ENCODE data around the gene GDF10.

Gene GDF10

DNA sequence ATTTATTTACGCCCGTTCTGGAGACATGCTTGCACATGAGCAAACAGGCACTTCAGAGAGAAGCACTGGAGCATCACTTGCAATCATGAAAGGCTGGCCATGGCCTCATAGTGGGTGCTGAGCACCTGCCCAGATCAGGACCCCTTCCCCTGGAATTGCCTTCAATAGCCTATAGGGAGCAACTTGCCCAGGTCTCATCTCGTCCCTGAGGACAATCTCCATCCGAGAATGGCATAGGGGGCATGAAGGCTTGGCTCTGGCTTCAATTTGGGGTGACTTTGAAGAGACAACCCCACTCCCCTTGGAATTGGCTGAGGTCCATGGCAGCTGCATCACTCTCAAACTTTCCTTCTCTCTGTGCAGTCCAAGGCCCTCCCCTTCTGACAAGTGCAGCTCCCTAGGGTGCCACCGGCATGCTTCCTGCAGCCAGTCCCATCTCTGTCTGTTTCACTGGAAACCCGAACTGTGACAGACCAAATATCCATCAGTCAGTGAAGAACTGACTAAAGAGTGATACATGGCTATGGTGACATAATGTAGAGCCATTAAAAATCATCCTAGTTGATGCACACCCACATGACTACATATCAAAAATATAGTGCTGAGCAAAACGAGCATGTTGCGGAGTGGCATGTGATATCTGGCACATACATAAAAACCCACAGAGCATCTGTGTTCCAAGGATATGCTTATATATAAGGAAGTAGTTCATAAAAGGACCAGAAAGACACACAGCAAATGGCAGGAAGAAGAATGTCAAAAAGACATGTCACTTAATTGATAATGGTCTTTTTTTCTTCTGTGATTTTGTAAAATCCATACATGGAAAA lies 34.7 kb downstream of the GDF10 start:
- Histone ChIP-seq H3K9ac (ENCODE audit: low read depth, low read length) (no peak overlapping the region), H3K9me3 (ENCODE audit: control insufficient read depth, insufficient read depth, low read length) (no peaks in the 10 kb centered on the region), H3K4me1 (ENCODE audit: insufficient read depth, low read length) (no peaks in the 10 kb centered on the region), H3K36me3 (ENCODE audit: insufficient read depth, low read length) (no peaks in the 10 kb centered on the region)

DNA sequence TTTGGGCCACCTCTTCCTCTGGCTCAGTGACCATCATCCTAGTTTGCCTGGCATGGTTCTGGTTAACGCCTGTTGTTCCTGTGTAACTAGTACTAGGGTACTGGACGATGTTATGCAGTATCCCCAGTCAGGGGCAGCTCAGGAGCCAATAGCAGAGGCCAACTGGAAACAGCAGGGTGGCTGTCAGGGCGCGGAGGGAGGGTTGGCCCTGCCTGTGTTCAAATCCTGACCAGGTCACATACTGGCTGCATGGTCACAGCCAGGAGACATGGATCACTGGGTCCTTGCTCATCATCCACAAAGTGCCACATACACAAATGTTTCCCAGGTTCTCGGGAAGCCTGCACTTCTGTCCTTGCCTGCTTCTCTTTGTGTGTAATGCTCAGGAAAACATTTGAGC lies 35.9 kb downstream of the GDF10 start:
- H3K9me3 ChIP-seq (ENCODE audit: control insufficient read depth, insufficient read depth, low read length) = no peaks in the 10 kb centered on the region
- H3K9ac ChIP-seq (ENCODE audit: low read depth, low read length) = no peak overlapping the region
- H3K36me3 ChIP-seq (ENCODE audit: insufficient read depth, low read length) = no peaks in the 10 kb centered on the region
- no peaks in the 10 kb centered on the region for H3K4me1 ChIP-seq (ENCODE audit: insufficient read depth, low read length)

DNA sequence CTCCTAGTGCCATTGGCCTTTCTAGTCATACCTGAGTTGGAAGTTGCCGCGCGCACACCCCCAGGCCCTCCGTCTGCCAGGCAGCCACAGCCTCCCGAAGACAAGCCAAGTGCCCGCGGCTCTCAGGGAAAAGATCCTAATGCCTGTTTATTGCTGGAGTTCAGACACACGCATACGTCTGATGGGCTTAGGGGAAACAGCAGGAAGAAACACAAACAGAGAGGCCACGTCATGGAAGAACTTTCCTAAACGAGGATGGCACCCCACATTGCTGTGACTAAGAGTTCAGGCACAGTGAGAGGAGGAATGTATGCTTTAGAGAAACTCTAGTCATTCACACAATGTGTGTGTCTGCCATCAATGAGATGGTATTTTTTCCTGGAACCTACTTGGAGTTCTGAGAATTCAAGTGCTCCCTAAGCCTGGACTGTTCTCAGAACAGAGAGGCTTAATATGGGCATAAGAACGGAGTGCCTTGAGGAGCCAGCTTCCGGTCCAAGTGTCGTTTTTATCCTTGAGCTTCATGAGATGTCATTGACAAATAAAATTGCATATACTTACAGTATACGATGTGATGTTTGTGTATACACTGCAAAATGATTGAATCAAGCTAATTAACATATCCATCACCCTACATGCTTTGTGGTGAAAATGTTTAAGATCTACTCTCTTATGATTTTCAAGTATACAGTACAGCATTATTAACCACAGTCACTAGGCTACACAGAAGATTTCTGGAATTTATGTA lies 36.6 kb downstream of the GDF10 start:
- H3K9ac ChIP-seq (ENCODE audit: low read depth, low read length) = no peak overlapping the region
- H3K36me3 ChIP-seq (ENCODE audit: insufficient read depth, low read length) = no peaks in the 10 kb centered on the region
- no peaks in the 10 kb centered on the region for H3K4me1 ChIP-seq (ENCODE audit: insufficient read depth, low read length)
- H3K9me3 ChIP-seq (ENCODE audit: control insufficient read depth, insufficient read depth, low read length) = no peaks in the 10 kb centered on the region

- H3K36me3 ChIP-seq (ENCODE audit: insufficient read depth, low read length) = no peaks in the 10 kb centered on the region
- H3K9me3 ChIP-seq (ENCODE audit: control insufficient read depth, insufficient read depth, low read length) = no peaks in the 10 kb centered on the region
- H3K4me1 ChIP-seq (ENCODE audit: insufficient read depth, low read length) = 0 out of 2 replicates have a peak, but pooled peaks cover 3% of the 10 kb centered on the region
- no peak overlapping the region for H3K9ac ChIP-seq (ENCODE audit: low read depth, low read length)
Measured at GRCh38 chr10:47337310-47337709, 37.3 kb downstream of the GDF10 start.

DNA sequence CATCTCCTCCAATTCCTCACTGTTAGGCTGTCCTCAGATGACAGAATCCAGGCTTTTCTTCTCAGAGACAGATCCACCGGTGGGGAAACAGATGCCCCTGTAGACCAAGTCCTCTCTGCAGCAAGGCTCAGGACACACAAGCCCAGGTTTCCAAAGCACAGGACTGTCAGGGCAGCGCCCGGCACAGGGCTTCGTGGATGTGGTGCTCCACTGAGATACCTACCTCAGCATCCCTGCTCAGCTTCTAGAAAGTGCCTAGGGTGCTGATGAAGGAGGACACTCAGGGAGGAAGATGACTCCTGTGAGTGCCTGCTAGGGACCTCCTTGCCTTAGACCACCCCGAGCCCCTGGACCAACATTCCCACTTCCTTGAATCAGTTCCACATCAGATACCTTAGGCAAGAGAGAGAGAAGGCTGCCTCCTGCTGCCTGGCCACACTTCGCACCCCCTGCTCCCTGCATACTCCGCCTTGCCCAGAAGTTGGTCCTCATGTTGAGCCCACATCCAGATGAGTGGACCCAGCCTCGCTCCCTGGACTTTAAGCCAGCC lies 39.3 kb downstream of the GDF10 start:
- no peaks in the 10 kb centered on the region for H3K36me3 ChIP-seq (ENCODE audit: insufficient read depth, low read length)
- no peaks in the 10 kb centered on the region for H3K9me3 ChIP-seq (ENCODE audit: control insufficient read depth, insufficient read depth, low read length)
- H3K4me1 ChIP-seq (ENCODE audit: insufficient read depth, low read length) = 0 out of 2 replicates have a peak, but pooled peaks cover 7% of the 10 kb centered on the region
- H3K9ac ChIP-seq (ENCODE audit: low read depth, low read length) = no peak overlapping the region

GRCh38 chr10:47339759-47340607 lies 40.0 kb downstream of the GDF10 start:
- Histone ChIP-seq H3K36me3 (ENCODE audit: insufficient read depth, low read length) (no peaks in the 10 kb centered on the region), H3K9ac (ENCODE audit: low read depth, low read length) (no peak overlapping the region), H3K9me3 (ENCODE audit: control insufficient read depth, insufficient read depth, low read length) (no peaks in the 10 kb centered on the region), H3K4me1 (ENCODE audit: insufficient read depth, low read length) (0 out of 2 replicates have a peak, but pooled peaks cover 7% of the 10 kb centered on the region)

- Histone ChIP-seq H3K9me3 (ENCODE audit: control insufficient read depth, insufficient read depth, low read length) (no peaks in the 10 kb centered on the region), H3K36me3 (ENCODE audit: insufficient read depth, low read length) (no peaks in the 10 kb centered on the region), H3K4me1 (ENCODE audit: insufficient read depth, low read length) (0 out of 2 replicates have a peak, but pooled peaks cover 7% of the 10 kb centered on the region), H3K9ac (ENCODE audit: low read depth, low read length) (no peak overlapping the region)
Measured at GRCh38 chr10:47340608-47341170, 40.7 kb downstream of the GDF10 start.

GRCh38 chr10:47344996-47345870 lies 45.2 kb downstream of the GDF10 start:
- H3K36me3 ChIP-seq (ENCODE audit: insufficient read depth, low read length) = no peaks in the 10 kb centered on the region
- H3K4me1 ChIP-seq (ENCODE audit: insufficient read depth, low read length) = 0 out of 2 replicates have a peak, but pooled peaks cover 7% of the 10 kb centered on the region
- no peaks in the 10 kb centered on the region for H3K9me3 ChIP-seq (ENCODE audit: control insufficient read depth, insufficient read depth, low read length)
- H3K9ac ChIP-seq (ENCODE audit: low read depth, low read length) = no peak overlapping the region

- no peaks in the 10 kb centered on the region for H3K9me3 ChIP-seq (ENCODE audit: control insufficient read depth, insufficient read depth, low read length)
- 0 out of 2 replicates have a peak, but pooled peaks cover 7% of the 10 kb centered on the region for H3K4me1 ChIP-seq (ENCODE audit: insufficient read depth, low read length)
- no peak overlapping the region for H3K9ac ChIP-seq (ENCODE audit: low read depth, low read length)
- no peaks in the 10 kb centered on the region for H3K36me3 ChIP-seq (ENCODE audit: insufficient read depth, low read length)
Measured at GRCh38 chr10:47346581-47347302, 46.7 kb downstream of the GDF10 start.

GRCh38 chr10:47347303-47347675 lies 47.3 kb downstream of the GDF10 start:
- Histone ChIP-seq H3K9ac (ENCODE audit: low read depth, low read length) (no peak overlapping the region), H3K9me3 (ENCODE audit: control insufficient read depth, insufficient read depth, low read length) (no peaks in the 10 kb centered on the region), H3K4me1 (ENCODE audit: insufficient read depth, low read length) (0 out of 2 replicates have a peak, but pooled peaks cover 4% of the 10 kb centered on the region), H3K36me3 (ENCODE audit: insufficient read depth, low read length) (no peaks in the 10 kb centered on the region)

GRCh38 chr10:47348138-47348651 lies 48.2 kb downstream of the GDF10 start, which contains the start of gene RBP3:
RBP3 (plus strand) TSS chr10:47348363; CDS start chr10:47348485, 122 bp downstream.
- H3K9ac ChIP-seq (ENCODE audit: low read depth, low read length) = no peak within 1 kb of the TSS
- H3K36me3 ChIP-seq (ENCODE audit: insufficient read depth, low read length) = no peaks in the 10 kb centered on the region
- H3K4me1 ChIP-seq (ENCODE audit: insufficient read depth, low read length) = no peaks in the 10 kb centered on the region

GRCh38 chr10:47348661-47349470 lies 48.9 kb downstream of the GDF10 start:
- H3K36me3 ChIP-seq (ENCODE audit: insufficient read depth, low read length) = no peaks in the 10 kb centered on the region
- no peaks in the 10 kb centered on the region for H3K4me1 ChIP-seq (ENCODE audit: insufficient read depth, low read length)
- no peaks in the 10 kb centered on the region for H3K9me3 ChIP-seq (ENCODE audit: control insufficient read depth, insufficient read depth, low read length)
- no peak overlapping the region for H3K9ac ChIP-seq (ENCODE audit: low read depth, low read length)

More at GRCh38 chr10:47348138-47348651, 48.2 kb downstream of the GDF10 start, which contains the start of gene RBP3:
- no peaks in the 10 kb centered on the region for H3K9me3 ChIP-seq (ENCODE audit: control insufficient read depth, insufficient read depth, low read length)

Data from ES-I3 (cell line).